Fibroblast of skin of right quadriceps (primary cell): Measurements from ENCODE around the gene LAPTM5.

ENCODE experiments used
- DNase-seq: peaks from one replicate; pipeline ENCODE4 v3.0.0-alpha.2; 2013

LAPTM5 gene

DNA sequence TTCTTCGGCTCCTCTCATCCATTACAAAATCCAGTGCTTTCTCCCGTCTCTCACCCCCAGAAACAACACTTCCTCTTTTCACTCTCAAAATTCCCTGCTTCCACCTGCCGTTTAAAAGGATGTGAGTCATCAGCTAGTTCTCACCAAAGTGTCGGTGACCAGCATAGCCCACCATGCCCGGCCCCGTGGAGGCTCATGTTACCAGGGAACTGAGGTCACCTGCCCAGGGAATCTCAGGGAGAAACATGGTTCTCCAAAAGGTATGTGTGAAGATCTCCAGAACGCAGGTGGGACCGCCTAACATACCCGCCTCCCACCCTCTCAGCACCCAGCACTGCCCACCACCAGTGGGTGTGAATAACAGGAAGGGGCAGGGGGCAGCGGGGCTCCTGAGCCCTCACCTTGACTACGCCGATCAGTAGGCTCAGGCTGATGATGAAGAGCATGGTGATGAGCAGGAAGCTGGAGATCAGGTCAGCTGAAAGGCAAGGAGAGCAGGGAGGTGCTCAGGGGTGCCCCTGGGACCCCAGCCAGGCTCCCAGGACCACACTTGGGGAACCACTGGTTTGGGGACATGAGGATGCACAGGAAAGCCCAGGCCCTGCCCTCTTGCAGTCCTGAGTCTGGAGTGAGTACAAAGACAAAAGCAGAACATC lies 16.2 kb downstream of the LAPTM5 start:
- DNase-seq: no peak

DNA sequence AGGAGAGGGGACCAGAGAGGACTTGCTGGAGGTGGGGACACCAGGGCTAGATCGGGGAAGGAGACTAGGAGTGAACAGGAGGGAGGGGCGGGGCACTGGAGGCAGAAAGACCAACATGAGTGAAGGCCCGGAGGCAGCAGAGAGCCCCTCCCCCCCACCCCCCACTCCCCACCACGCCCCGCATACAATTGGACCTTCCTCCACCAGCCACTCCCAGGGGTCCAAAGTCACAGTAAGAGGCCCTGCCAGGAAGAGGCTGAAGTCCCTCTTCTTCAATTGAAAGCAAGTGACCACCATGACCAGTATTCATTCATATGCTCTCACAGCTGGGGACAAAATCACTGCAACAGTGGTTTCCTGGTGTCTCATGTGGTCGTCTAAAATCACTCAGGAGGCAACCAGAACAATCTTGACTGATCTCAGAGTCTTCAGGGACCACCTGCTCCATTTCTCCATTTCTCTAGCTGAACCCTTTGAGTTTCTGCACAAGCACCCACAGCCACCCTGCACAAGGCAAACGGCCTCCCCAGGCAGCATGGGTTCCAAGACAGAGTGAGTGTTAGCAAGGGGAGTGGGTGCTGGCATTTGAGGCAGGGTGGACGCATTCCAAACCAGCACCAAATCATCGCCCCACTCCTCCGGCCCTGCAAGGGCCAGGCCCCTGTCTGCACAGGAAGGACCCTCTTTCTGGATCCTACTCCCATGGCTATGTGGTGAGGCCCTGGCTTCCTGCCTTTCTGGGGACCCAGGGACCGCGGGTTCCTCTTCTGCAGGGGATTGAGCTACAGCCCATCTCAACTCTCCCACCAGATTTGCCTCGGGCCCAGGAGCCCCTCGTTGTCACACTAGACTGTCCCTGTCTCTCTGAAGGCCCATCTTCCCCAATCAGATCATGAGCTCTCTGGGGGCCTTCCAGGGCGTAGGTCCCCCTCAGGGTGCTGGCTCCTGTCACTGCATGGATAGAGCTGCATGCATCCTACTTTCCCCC lies 17.0 kb downstream of the LAPTM5 start:
- DNase-seq: no peak

DNA sequence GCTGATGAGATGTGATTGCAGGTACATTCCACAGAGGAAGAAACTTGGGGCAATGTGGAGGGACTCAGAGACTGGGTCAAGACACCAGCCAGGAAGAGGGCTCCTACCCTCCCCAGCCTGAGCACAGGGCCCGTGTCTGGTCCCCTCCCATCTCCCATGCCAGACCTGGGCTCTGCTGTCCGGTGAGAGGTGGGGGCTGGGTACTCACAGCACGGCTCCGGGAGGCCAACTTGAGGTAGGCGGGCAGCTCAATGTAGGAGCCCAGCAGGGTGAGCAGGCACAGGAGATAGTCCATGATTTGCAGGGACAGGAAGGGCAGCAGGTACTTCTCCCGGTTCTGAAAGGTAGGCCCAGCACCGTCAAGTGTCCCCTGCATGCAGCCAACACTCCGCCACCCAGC lies 18.0 kb downstream of the LAPTM5 start:
- DNase-seq: no peak

DNA sequence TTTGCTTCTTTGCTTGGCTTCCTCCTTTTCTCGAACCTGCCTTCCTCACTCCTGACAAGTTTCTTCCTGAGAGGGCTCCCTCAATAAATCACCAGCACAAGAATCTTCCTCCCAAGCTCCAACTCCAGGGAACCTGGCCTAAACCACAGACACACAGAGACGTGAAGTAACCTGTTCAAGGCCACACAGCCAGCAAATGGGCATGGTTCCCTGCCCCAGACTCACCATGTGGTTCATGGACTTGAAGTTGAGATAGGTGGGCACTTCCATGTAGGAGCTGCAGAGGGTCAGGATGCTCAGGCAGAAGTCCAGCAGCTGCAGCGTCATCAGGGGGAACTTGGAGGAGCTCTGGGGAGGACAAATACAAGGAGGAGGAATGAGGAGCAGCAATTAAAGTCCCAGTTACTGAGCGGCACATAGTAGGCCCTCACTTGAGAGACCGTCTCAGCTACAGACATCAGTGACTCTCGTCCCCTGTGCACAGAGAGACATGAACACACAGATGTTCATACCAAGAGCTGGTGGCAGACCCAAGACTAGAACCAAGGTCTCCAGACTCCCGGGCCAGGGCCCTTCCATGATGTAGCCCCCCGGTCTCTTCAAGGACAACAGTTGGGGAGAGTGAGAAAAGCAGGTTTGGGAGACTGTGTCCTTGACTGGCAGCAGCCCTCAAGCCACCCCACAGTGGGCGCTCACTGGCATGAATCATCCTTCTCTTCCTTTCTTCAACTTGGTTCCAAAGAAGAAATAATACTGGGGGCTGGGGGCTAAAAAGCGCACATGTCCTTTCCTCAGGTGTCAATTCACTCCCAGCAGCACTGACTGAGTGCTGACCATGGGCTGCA lies 18.6 kb downstream of the LAPTM5 start:
- DNase-seq: no peak

DNA sequence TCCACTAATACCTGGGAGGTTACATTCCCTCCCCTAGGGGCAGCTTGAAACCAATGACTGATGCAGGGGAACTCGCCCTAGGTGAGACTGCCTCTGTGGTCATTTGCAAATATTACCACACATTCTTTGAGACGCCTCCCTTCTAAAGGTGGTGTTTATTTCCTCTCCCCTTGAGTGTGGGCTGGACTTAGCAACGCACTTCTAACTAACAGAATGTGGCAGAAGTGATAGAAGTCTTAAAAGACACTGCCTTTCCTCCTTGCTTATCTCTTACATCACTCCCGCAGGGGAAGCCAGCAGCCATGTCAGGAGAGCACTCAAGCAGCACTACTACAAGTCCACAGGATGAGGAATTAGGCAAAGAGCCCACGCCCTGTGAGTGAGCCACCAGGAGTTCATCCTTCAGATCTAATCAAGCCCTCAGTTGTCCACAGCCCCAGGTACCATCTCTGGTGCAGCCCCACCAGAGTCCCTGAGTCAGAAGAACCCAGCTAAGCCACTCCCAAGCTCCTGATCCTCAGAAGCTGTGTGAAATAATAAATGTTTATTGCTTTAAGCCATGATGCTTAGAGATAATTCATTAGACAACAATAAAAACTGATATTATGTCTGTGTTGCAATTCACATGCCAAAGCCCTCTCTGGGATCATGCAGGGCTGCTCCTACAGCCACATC lies 19.4 kb downstream of the LAPTM5 start:
- DNase-seq: no peak

DNA sequence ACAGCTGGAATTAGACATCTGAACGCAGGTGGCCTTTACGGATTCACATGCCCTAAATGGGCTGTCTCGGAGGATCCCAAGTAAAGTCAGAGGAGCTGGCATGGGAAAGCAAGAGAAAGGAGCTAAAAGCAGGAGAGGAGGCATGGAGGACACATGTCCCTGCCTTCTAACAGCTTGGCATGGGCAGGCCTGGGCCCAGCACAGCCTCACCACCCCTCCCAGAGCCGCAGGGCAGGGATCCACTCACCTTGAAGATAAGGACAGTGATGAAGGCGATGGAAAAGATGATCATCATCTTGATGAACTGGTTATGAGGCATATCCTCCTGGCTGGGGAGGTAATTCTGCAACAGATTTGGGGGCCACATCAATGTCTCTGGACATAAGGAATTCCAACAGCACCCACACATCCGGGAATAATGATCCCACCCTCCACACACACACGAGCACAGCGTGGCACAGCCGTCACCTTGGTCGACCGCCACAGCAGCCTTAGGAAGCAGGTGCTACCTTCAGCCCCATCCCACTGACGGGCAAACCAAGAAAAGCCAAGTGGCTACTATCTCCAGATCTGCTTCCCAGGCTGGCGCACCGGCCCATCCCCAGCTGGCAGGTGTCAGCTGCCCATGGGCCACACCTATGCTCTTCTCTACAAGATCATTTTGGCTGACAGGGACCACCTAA lies 20.1 kb downstream of the LAPTM5 start:
- no peak for DNase-seq

DNA sequence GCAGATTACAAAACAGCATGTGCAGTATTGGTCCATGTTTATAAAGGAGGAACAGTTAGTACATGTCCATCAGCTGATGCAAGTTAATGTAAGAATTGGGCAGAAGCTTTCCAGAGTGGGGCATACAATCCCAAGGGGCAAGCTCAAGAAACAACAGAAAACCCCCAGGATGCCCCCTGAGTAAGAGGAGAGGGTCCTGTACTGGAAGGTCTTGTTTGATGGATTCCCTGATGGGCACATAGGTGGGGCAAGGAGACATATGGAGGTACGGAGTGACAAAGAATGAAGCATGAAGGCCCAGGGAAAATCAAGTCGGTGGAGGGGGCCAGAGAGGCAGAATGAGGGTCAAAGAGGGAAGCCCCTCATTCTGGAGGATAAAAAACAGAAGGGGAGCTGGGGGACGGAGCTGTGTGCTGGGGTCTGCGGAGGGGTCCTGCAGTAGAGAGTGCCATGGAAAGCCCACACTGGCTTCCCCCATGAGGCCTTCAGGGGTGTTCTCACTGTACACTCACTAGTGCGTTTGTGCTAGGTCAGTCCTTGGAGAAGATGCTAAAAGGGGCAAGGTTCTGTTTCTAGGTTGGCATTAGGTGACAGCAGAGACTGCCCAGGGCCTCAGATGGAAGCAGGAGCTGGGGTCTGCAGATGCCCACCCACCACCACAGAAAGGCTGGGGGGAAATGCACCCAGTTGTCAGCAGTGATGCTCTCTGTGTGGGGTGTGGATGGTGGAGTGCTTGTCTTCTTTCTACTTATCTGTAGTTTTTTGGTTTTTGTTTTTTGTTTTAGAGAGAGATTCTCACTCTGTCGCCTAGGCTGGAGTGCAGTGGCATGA lies 21.7 kb downstream of the LAPTM5 start:
- DNase-seq: no peak

DNA sequence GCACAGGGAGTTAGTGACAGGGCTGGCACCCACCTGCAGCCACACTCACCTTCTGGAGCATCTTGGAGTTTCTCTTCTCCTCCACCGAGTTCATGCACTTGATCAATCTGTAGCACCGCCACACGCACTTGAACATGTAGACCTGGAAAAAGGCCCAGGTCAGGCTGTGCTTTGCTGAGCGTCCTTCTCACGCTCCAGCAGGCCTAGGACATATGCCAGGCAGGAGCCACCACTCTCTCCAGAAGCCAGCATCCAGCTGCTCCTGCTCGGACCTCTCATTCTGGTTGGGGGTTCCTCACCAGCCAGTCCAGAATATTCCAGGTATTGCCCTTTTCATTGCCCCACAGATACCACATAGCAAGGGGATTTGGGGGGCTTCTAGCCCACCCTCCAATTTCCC lies 22.4 kb downstream of the LAPTM5 start:
- no peak for DNase-seq

DNA sequence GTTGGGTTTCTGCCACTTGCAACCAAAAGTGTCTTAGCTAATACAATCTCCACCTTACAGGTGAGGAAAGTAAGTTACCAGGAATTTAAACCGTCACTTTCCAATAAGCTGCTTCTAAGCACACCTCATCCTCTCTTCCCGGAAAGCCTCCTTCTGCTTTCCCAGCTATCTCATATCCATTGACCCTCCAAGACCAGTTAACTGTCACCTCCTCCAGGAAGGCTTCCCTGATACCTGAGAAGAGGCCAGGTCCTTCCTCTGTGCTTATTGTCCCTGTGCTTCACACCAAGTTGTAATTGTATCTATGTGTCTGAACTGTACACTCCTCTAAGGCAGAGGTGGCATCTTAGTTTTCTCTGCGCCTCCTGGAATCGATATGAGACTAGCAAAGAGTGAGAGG lies 23.0 kb downstream of the LAPTM5 start:
- DNase-seq: no peak

DNA sequence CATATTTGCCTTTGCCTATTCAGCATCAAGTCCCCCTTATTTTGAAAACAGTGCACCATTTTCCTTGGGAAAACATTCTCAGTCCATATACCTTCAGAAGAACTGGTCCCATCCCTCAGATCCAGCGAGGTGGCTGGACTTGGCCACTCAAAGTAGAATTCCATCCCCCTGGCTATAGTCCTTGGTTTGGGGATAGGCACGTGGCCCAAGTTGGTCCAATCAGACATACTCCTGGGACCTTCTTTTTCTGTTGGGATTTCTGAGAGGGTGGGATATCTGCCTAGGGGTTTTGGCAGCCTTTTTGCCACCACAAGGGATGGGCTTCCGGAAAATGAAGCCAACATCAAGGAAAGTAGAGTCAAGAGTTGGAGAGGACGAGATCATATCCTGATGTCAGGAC lies 23.5 kb downstream of the LAPTM5 start:
- DNase-seq: no peak

DNA sequence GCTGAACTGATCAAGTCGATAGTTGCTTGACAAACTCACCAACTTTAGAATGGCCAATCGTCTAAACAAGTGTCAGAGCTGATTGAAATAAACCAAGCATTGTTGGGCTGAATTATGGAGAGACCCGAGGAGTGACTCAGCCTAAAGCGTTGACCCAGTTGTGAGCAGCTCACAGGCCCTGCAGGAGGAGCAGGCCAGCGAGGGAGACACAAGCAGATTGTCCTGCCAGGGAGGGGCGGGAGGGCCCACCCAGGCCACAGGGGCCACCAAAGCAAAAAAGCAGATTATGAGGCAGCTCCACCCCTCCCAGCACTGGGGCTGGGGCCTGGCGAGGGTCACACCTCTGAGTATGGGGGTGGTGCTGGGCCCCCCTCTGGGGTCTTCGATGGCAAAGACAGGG lies 24.1 kb downstream of the LAPTM5 start:
- DNase-seq: no peak

DNA sequence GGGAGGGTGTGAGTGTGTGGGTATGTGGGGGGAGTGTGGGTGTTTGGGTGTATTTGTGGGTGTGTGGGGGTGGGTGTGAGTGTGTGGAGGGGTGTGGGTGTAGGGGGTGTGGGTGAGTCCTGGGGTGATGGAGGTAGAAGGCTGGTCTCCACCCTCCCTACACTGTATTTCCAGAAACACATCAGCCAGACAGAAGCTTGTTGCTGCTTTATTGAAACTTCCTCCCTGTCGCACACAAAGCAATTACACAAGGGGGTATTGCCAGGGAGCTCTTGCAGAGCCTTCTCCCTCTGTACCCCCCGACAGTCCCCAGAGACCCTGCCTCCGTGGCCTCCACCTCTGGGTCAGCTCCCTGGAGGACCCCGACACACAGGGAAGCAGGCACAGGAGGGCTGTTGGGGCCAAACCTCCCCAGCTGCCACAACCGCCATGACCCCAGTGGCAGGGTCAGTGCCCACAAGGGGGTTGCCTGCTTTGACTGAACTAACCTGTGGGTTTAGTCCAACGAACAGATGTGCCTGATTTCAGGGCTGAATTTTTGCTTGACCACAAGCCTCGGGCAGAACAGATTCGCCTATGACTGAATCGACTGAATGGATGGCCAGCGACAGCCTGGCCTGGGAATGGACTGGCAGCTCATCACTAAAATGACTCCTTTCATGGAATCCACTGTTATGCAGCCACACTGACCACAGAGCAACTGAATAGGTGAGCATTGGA lies 25.1 kb downstream of the LAPTM5 start:
- no peak for DNase-seq

DNA sequence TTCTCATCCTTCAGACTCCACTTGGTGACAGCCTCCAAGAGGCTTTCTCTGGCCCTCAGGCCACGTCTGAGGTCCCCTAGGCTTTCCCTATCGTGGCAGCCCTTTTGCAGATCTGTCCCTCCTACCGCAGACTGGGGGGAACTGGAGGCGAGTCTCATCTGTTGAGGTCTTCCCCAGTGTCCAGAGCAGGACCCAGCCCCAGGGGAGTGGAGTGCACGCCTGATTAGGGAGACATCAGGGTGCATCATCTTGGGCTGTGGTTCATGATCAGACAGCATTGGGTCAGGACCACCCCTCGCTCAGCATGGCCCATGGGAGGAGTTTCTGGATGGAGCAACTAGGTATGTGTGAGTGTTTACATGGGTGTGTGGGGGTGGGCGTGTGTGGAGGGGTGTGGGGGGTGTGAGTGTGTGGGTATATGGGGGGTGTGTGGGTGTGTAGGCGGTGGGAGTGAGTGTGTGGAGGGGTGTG lies 25.7 kb downstream of the LAPTM5 start:
- no peak for DNase-seq

DNA sequence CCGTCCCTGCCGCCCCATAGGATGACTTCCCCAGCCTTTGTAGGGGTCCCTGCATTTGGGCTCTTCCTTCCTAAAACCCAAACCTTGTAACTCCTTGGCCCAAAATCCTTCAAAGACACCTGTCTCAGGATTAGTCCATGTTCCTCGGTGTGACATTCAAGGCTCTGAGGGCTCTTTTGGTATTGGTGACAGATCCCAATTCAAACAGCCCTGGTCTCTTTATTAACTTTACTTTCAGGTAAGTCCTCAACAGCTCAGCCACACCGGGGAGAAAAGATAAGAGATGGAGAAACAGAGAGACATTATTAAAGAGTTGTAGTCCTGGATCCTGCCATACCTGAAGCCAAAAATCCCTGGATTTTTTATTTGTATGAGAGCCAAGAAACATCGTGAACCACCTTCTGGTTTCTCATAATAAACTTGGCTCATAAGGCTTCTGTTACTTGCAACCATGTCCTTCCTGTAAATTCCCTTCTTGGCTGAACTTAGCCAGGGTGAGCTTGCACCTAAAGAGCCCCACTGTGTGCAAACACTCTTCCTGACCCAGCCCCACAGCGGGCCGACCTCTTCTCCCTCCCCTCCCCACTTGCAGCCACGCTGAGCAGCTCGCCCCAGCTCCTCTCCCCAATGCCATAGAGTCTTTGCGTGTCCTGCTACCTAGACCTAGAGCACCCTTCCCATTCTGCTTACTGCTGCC lies 26.3 kb downstream of the LAPTM5 start:
- no peak for DNase-seq

DNA sequence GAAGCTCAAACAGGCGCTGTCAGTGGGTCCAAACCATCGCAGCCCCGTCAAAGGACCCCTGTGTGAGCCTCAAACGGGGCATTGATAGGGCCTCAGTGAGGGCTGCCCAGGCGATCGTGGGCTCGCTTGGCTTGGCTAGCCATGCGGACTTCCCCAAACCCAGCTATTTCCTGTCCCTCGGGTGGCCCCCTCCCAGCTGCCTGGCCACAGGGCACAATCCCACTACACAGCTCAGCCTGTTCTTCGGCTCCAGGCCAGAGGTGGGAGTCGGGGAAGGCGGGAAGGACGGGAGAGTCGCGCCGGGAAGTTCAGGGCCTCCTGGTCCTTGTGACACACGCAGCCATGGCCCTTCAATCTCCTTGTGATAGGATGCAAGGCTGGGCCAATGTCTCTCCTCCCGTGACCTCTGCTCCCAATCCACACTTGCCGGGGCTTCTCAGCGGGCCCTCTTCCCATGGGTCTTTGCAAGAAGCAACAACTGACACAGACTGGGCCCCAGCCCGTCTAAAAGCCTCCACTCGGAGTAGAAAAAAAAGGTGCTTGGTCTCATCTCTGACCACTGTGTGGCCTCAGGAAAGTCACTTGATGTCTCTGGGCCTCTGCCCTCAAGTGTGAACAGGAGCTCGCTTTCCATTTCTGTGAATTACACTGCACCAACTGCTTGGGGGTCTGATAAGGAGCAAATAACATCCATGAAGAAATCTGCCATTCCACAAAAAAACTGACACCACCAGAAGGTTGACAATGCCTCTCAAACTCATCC lies 27.0 kb downstream of the LAPTM5 start:
- DNase-seq: no peak

DNA sequence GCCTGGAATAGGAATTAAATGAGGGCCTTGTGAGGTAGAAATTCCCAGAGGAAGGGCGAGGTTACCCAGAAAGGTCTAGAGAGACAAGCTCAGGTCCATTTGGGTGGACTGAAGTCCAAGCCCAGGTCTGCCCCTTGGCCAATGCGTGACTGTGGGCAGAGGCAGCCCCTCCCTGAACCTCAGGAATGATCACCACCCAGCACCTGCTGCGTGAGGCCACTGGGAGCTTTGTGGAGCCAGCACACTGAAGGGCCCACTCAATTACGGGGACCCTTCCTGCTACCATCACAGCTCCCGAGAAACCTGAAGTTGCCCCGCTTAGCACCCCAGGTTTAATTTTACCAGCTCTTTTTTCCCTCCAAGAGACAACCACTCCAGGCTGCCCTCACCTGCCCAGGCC lies 27.7 kb downstream of the LAPTM5 start:
- DNase-seq: no peak

DNA sequence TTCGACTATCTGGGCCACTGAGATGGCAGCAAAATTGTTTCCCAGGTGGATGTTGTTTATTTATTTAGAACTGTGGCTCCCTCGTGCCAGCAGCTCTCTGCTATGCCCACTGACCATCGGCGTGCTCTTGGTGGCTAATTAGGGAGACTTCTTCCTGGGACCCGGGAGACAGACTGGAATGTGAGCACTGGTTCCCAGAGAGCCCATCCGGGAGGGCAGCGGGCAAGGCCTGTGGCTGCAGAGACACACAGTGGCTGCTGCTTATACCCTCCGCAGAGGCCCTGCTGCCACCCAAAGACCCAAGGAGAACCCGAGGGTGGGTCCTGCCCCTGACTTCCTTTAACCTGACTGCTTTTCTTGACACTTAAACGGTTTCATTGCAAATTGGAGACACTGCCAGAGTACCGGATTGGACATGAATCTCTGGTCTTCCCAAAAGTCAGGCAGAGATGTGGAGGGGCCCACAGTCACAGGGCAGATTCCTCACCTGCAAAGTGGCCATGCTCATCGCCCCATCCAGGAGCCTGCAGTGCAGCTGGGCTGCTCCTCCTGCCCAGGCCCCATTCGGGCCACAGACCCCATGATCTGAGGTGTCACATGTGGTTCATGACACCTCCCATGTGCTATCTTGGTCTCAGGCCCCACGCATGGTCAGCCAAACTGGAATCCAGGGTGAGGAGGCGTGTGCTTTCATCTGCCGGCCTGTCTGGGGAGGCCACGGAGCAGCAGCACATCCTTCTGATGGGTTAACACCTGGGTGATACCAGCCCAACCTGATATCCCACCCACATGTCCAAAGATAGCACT lies 28.5 kb downstream of the LAPTM5 start:
- DNase-seq: no peak

DNA sequence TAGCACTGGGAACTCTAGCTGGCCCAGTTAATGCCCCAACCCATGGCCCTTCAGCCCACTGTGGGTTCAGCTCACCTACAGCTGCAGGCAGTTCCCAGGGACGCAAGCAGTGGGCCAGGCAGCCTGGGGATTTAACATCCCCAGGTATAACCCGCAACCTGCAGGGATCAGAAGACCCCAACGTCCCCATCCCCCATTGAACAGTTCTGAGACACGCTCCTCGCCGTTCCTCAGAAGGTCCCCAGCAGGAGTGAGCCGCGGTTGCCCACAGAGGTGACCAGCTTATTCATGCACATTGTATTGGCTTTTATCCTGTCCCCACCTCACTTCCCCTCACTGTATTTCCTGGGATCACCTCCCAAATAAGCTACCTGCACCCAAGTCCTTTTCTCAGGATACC lies 29.2 kb downstream of the LAPTM5 start:
- DNase-seq: no peak
